GM03348 (cell line): ENCODE measurements around the gene CNOT1.

Experiments
- DNase-seq: peaks from one replicate; pipeline ENCODE4 v3.0.0; 2012; ENCODE audit warnings: low spot score

The CNOT1 gene

DNA sequence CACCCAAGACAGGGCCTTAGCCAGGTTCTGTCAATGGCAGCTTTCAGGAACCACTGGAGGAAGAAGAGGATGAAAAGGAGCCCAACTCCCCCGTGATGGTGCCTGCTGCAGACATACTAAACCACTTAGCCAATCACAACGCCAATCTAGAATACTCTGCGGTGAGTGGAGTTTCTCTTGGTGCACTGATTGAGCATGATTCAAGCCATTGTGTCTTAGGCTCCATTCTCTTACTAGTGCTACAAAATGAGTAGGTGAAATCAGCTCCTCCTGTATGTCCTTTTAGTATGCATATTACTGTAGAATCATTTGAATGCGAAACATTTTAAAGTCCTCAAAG lies 112.9 kb downstream of the CNOT1 start:
- DNase-seq = no peak

GRCh38 chr16:58515871-58516767 lies 113.5 kb downstream of the CNOT1 start:
- DNase-seq = peak; percentile 35

- peak; percentile 94 for DNase-seq
Observed at GRCh38 chr16:58515125-58515870, 114.3 kb downstream of the CNOT1 start, which contains the start of gene SETD6. SETD6 (plus strand) TSS chr16:58515517; CDS start chr16:58515538, 21 bp downstream.

DNA sequence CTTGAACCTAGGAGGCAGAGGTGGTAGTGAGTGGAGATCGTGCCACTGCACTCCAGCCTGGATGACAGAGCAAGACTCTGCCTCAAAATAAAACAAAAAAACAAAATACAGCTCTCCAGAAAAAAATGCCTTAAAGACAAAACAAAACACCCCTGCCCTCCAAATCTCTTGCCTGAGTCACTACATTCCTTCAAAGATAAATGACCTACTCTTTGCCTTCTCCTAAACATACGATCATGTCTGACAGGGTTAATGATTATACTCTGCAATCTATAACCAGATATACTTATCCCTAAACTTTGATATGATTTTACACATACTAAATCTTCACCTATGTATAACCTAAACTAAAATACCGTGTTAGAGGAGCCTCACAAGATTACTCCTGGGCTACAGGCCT lies 115.8 kb downstream of the CNOT1 start:
- no peak for DNase-seq

GRCh38 chr16:58511933-58512815 lies 117.5 kb downstream of the CNOT1 start:
- DNase-seq = peak; percentile 79

DNA sequence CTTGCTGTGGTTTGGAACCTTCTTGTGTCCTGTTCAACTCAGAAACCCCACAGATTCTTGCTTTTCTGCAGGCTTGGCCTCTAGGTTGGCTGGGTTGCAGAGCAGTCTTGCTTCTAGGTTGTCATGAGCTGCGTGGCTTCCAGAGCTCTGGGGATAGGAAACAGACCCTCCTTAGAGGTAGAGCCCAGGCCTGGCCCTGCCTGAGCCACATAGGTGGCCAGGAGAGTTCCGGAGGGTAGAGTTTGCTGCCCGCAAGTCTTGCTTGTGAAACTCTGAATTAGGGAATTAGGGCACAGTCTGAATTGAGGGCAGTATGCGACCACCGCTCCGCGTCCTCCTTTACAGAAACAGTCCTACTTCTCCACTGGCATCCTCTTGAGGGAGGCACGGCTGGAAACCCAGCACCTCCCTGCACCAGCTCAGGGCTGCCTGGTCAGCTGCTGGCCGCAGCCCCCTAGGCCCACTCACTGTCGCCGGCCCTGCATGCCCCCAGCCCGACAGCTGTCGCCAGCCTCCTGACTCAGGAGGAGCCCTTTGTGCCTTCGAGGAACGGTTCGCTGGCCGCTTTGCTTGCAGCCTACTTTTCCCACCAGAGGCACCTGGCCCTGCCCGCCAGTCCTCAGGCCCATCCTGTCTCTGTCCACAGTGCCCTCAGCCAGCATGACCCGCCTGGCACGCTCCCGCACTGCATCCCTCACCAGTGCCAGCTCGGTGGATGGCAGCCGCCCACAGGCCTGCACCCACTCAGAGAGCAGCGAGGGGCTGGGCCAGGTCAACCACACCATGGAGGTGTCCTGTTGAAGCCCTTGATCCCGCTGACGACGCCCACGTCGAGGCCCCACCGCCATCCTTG lies 118.6 kb downstream of the CNOT1 start:
- DNase-seq = no peak

GRCh38 chr16:58510097-58510775 lies 119.4 kb downstream of the CNOT1 start:
- no peak for DNase-seq

DNA sequence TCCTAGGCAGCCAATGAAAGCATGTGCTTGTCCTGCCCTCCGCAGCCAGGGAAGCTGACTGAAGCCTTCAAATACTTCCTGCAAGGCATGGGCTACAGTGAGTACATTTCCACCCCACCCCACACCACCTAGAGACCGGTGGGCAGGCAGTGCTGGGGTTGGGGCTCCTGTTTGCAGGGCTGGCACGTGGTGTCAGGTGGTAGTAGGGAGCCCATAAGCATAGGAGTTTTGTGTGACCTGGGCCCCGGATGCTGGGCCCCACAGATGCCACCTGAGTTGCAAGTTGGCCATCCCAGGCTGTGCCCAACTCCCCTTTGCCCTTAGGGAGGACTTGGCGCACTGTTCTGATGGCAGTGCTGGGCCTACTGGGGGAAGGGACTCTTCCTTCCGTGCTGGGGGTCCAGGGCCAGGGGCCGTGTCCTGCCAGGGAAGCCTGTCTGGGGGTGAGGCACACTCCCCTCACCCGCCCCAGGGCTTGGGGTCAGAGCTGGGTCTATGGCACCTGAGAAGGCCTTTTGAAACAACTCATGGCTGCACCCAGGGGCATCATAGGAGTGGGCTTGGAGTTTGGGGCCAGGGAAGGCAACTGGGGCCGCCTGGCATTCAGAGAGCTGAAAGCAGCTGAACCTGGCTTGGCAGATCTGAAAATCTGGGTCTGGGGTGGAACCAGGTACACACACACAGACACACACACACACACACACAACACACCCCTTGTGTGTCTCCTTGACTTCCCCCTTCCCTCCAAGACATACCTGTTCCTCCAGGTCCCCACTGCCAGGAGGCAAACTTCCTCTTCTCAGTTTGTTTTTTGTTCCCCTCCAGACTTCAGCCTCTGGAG lies 120.2 kb downstream of the CNOT1 start:
- DNase-seq = no peak

DNA sequence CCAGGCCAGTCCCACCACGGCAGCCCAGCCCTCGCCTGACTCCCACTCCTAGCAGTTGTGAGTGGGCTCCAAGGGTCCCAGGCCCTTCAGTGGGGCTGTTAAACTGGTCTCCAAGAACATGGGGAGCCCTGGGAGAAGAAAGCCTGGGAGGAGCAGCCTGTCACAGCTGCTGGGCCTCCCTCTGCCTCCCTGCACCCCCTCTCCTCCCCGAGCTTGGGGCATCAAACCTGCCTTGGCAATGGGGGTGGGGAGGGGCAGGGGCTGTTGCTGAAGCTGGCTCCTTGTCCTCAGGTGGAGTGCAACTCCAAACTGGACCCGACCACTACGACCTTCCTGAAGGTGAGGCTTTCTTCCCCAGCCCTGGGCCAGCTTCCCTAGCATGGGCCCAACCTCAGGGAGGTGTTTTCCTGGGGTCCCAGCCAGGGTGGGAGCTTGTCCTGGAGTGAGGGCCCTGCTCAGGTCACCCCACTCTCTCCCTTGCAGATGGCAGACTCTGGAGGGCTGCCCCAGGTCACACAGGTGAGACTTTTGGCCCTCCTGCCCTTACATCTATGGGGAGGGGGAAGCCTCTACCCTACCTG lies 120.9 kb downstream of the CNOT1 start:
- DNase-seq = no peak

DNA sequence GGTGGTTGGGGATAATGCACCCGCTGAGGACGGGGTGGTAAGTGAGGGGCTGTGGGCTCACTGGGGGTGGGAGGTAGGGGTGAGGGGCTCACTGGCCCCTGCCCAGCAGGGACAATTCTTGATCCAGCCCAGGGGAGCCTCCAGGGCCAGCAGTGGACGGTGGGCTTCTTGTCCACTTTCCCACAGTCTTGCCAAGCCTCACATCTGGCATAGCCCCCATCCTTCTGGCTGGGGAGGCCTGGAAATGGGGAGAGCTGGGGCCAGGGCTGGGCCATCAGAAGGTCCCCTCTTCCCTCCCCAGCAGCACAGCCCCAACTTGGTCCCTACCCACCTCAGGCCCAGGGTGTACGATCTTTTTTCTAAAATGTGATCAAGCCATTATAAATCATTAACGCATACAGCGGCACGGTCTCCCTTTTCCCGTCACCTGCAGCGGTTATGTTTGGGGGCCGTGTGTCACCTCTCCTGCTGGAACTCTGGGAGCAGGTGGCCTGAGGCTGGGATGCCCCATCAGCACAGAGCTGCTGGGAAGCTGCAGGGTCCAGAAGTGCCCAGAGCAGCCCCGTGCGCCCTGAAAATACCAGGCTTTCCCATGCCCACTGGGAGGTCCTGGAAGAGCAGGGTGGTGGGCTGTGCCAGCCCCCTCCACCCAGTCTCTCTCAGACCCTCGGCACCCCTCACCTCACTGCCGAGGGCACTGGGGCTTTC lies 121.5 kb downstream of the CNOT1 start:
- DNase-seq = no peak

GRCh38 chr16:58507195-58507962 lies 122.2 kb downstream of the CNOT1 start:
- DNase-seq = no peak

DNA sequence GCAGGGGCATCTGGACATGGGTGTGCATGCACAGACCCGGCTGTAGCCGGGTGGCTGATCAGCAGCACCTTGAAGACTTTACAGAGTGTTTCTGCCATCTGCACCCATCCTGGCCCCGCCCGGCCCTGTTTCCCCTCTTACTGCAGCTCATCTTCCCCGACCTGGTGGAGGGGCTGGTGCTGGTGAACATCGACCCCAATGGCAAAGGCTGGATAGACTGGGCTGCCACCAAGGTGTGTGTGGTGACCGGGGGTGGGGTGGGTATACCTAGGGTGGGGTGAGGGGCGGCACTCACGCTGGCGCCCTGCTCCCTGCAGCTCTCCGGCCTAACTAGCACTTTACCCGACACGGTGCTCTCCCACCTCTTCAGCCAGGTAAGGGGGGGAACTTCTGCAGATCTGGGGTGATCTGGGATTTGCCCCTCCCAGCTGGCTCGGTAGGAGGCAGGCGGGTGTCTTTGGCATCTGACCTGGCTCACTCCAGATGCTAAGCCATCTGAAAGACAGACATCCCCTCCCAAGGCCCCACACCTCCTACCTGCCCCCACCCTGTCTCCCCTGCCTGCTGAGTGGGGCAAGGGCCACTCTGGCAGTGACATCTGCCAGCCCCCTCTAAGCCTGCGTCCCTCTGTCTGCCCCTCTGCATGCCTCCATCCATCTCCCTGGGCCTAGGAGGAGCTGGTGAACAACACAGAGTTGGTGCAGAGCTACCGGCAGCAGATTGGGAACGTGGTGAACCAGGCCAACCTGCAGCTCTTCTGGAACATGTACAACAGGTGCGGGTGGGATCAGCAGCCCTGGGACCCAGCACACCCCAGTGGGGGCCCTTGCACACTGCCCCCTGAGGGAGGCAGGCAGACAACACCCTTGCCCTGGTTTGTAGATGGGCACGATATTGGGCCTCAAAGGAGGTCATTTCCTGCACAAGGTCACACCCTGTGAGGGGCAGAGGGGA lies 123.1 kb downstream of the CNOT1 start:
- no peak for DNase-seq

DNA sequence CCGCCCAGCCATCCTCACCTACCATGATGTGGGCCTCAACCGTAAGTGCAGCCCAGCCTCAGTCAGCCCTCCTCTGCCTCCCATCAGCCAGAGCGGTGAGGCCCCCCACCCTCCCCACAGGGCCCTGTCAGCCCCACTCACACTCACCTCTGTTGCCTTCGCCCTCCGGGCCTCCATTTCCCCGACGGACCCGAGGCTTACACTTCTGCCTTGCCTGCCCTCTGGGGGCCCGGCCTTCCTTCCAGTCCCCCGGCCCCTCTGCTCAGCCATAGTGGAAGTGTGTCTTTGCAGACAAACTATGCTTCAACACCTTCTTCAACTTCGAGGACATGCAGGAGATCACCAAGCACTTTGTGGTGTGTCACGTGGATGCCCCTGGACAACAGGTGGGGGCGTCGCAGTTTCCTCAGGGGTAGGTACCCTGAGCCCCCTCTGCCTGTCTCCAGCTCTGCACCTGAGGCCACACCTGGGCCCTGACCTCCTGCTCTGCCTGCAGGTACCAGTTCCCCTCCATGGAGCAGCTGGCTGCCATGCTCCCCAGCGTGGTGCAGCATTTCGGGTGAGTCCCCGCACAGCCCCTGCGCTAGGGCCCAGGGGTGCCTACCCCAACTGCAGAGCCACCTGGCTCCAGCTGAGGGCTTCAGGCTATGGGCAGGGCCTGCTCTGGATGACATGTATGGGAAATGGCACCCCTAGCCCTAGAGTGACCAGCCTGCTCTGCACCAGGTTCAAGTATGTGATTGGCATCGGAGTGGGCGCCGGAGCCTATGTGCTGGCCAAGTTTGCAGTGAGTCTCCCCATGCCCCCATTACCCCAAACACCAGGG lies 125.5 kb downstream of the CNOT1 start:
- DNase-seq = no peak

GRCh38 chr16:58503166-58503862 lies 126.3 kb downstream of the CNOT1 start:
- no peak for DNase-seq

DNA sequence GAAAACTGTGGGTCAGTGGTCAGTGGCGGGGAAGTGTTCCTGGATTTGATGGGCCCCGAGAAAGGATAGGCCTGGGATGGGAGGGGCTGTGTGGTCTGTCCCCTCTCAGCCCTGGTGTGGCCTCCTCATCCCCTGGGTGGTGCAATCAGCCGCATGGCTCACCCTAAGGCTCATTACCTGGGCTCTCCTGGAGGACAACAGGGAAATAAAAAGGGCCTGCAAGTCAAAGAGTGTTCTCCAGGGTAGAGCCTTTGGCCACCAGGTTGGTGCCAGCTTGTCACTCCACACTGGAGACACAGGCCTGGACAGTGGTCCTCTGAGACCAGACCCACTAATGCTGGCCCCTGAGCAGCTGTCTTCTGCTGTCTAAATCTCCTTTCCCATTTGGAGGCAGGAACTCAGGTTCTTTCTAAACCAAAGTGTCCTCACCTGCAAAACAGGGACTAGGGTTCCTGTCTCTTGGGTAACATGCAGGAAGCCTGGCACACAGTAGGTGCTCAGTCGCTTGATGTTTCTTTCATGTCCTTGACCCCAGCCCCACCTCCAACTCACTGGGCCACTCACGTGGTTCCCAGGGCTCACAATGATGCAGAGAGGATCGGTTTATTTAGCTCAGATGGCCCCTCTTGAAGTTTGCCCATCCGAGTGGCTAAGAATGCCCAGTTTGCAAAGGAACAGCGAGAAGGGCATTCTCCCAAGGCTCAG lies 127.3 kb downstream of the CNOT1 start:
- DNase-seq = no peak
